Epithelial cell of esophagus (primary cell): ENCODE results near the gene C12orf43.
A peak's percentile ranks its signal among the peaks of the same experiment; 100 is the strongest.

Source experiments
- DNase-seq: peaks from one replicate; pipeline ENCODE4 v3.0.0; 2010; ENCODE audit warnings: low read depth
- H3K4me3 ChIP-seq: 2 replicates; pipeline ENCODE4 v1.5.1; 2011; ENCODE audit warnings: mild to moderate bottlenecking, low read length, control low read depth
- CTCF ChIP-seq: IDR thresholded peaks from 2 replicates; pipeline ENCODE4 v1.5.1; 2011; ENCODE audit warnings: low read depth, mild to moderate bottlenecking, low read length, control low read depth, inconsistent platforms; ENCODE audit not compliant: insufficient read depth; ENCODE audit errors: missing control alignments

C12orf43 gene

DNA sequence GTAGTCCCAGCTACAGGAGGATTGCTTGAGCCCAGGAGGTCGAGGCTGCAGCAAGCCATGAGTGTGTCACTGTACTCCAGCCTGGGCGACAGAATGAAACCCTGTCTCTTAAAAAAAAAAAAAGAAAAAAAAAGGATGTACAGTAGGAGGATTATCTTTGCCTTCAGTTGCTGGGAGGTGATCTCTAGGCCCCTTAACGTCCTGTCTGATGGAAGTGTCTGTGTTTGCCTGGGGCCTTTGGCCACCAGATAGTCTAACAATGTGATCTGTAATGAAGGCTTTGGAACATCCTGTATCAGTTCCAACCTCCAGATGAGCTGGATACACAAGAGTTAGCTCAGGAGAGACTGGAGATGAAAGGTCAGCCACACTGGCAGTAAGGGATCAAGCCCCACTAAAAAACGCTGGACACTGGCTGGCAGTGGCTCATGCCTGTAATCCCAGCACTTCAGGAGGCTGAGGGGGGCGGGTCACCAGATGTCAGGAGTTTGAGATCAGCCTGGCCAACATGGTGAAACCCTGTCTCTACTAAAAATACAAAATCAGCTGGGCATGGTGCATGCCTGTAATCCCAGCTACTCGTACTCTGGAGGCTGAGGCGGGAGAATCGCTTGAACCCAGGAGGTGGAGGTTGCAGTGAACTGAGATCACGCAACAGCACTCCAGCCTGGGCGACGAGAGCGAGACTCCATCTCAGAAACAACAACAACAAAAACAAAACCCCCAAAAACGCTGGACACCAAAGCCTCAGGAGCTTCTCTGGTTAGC is 57.0 kb downstream of the C12orf43 start:
- H3K4me3 ChIP-seq = no peak overlapping the region
- TF ChIP-seq CTCF = no peak
- no peak for DNase-seq

DNA sequence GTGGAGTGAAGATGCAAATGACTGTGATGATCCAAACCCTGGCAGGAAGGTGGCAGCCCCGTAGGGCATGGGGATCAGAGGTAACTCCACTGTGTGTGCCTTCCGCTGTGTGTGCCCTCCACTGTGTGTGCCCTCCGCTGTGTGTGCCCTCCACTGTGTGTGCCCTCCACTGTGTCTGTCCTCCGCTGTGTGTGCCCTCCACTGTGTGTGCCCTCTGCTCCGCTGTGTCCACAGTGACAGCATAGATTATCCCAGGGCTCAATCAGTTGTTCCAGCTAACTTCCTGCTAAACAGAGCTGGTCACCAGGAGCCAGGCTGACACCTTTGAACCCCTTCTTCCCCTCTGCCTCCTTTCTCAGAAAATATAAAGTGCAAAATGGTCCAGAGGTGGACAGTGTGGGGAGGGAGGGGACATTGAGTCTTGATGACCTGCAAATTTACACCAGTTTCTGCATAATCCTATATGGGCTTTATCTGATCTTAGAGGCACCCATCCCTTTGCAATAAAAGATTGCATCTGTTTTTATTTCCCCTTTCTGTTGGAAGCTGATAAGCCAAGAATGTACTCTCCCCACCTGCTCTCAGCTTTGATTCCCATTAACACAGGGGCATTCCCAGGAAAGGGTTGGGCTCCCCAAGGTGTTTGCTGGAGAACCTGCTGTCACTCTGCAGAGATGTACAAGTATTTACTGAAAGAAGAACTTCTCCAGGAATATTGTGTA is 59.5 kb downstream of the C12orf43 start:
- no peak for TF ChIP-seq CTCF
- no peak for DNase-seq
- no peak overlapping the region for H3K4me3 ChIP-seq

DNA sequence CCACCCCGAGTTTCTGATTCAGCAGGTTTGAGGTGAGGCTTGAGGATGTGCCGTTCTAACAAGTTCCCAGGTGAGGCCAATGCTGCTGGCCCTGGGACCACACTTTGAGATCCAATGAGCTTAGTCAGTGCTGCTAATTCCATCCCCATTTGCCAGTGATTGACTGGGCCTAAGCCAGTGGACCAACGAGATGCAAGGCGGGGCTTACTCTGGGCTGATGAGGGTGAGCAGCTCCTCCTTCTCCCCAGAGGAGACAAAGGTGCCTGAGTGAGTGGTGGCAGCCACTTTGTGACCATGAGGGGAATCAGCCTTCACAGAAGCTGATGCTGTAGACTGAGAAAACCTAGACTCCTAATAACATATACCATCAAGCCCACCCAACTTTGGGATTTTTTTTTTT is 61.1 kb downstream of the C12orf43 start:
- TF ChIP-seq CTCF = no peak
- no peak overlapping the region for H3K4me3 ChIP-seq
- DNase-seq = peak; percentile 97

DNA sequence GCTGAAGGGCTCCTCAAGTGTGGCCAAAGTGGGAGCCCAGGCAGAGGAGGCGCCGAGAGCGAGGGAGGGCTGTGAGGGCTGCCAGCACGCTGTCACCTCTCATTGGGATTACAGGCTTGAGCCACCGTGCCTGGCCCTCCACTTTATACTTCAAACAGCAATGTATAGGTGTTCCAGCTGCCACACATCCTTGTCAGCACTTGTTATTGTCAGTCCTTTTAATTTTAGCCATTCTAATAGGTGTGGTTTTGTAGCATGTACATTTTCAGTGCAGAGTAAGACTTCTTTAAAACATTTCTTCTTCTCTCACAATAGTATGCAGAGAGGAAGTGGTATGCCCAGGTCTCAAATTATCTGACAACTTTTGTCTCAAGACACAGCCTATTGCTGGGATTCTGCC is 65.5 kb downstream of the C12orf43 start:
- H3K4me3 ChIP-seq = no peak overlapping the region
- TF ChIP-seq CTCF = no peak
- DNase-seq = no peak
